Neuronal stem cell (in vitro differentiated cells): ENCODE data around the gene STRA8.

ENCODE experiments used
- DNase-seq: peaks from one replicate; pipeline ENCODE4 v3.0.0-alpha.2; 2013; ENCODE audit warnings: low spot score
- H2AFZ ChIP-seq: one replicate; pipeline ENCODE4 v1.6.1; 2013; ENCODE audit warnings: mild to moderate bottlenecking, low read length, inconsistent platforms
- H2AK5ac ChIP-seq: 2 replicates; pipeline ENCODE4 v1.6.1; 2013; ENCODE audit warnings: low read depth, mild to moderate bottlenecking, inconsistent platforms, low read length, moderate library complexity, mixed read lengths
- H2BK120ac ChIP-seq: 2 replicates; pipeline ENCODE4 v1.6.1; 2013; ENCODE audit warnings: low read depth, mild to moderate bottlenecking, inconsistent platforms, low read length, moderate library complexity, mixed read lengths
- H2BK12ac ChIP-seq: one replicate; pipeline ENCODE4 v1.6.1; 2013; ENCODE audit warnings: low read length, inconsistent platforms
- H2BK15ac ChIP-seq: 2 replicates; pipeline ENCODE4 v1.6.1; 2013; ENCODE audit warnings: mild to moderate bottlenecking, low read length, inconsistent platforms, mixed read lengths
- H2BK5ac ChIP-seq: one replicate; pipeline ENCODE4 v1.6.1; 2013; ENCODE audit warnings: inconsistent platforms, mild to moderate bottlenecking, low read length, moderate library complexity
- H3K14ac ChIP-seq: one replicate; pipeline ENCODE4 v1.6.1; 2013; ENCODE audit warnings: low read length, inconsistent platforms
- H3K18ac ChIP-seq: 2 replicates; pipeline ENCODE4 v1.6.1; 2013; ENCODE audit warnings: low read length, inconsistent platforms
- H3K23ac ChIP-seq: 2 replicates; pipeline ENCODE4 v1.6.1; 2013; ENCODE audit warnings: low read depth, mild to moderate bottlenecking, mixed read lengths, low read length, inconsistent platforms; ENCODE audit not compliant: poor library complexity
- H3K27ac ChIP-seq: replicated peaks from 3 replicates; pipeline ENCODE4 v1.5.1; 2013; ENCODE audit warnings: low read length, inconsistent platforms
- H3K27me3 ChIP-seq, 3 experiments: 2 replicates each; pipeline ENCODE4 v1.6.1; 2013; ENCODE audit warnings: low read length in 3 of 3, mild to moderate bottlenecking in 2 of 3, inconsistent platforms in 1 of 3, low read depth in 1 of 3, mixed read lengths in 1 of 3, moderate library complexity in 1 of 3; ENCODE audit not compliant: control insufficient read depth in 3 of 3, insufficient read depth in 3 of 3
- H3K36me3 ChIP-seq, 2 donors: replicated peaks in 1 of 2; 2 replicates each; pipeline ENCODE4 v1.6.1; 2013; ENCODE audit warnings: low read length in 2 of 2; ENCODE audit not compliant: control insufficient read depth in 2 of 2, insufficient read depth in 2 of 2
- H3K4ac ChIP-seq: 2 replicates; pipeline ENCODE4 v1.6.1; 2013; ENCODE audit warnings: inconsistent platforms, mild to moderate bottlenecking, low read length, moderate library complexity
- H3K4me1 ChIP-seq, 2 donors: 1 replicate in 1 of 2; 2 replicates in 1 of 2; pipeline ENCODE4 v1.6.1; 2013; ENCODE audit warnings: low read length in 2 of 2, low read depth in 1 of 2; ENCODE audit not compliant: control insufficient read depth in 2 of 2, insufficient read depth in 1 of 2
- H3K4me2 ChIP-seq: one replicate; pipeline ENCODE4 v1.6.1; 2013; ENCODE audit warnings: mild to moderate bottlenecking, low read length, inconsistent platforms; ENCODE audit not compliant: insufficient read depth, poor library complexity, severe bottlenecking
- H3K4me3 ChIP-seq, 2 donors: 2 replicates each; pipeline ENCODE4 v1.5.1; 2013; ENCODE audit warnings: low read length in 2 of 2, mild to moderate bottlenecking in 2 of 2, inconsistent platforms in 1 of 2, moderate library complexity in 1 of 2
- H3K79me1 ChIP-seq: one replicate; pipeline ENCODE4 v1.6.1; 2013; ENCODE audit warnings: low read depth, mild to moderate bottlenecking, inconsistent platforms, low read length, moderate library complexity
- H3K9ac ChIP-seq: one replicate; pipeline ENCODE4 v1.6.1; 2013; ENCODE audit warnings: mild to moderate bottlenecking, low read depth, low read length, inconsistent platforms; ENCODE audit not compliant: poor library complexity
- H3K9me3 ChIP-seq, 2 donors: replicated peaks in 1 of 2; 2 replicates each; pipeline versions ENCODE3 to v1.6.1; 2013; ENCODE audit warnings: low read length in 2 of 2, mild to moderate bottlenecking in 2 of 2, inconsistent platforms in 1 of 2, low read depth in 1 of 2, mixed read lengths in 1 of 2, moderate library complexity in 1 of 2; ENCODE audit not compliant: control insufficient read depth in 2 of 2, insufficient read depth in 1 of 2
- H4K8ac ChIP-seq: one replicate; pipeline ENCODE4 v1.6.1; 2013; ENCODE audit warnings: low read depth, mild to moderate bottlenecking, inconsistent platforms, low read length, moderate library complexity
- H4K91ac ChIP-seq: one replicate; pipeline ENCODE4 v1.6.1; 2013; ENCODE audit warnings: low read length, low read depth, mild to moderate bottlenecking, inconsistent platforms; ENCODE audit not compliant: poor library complexity
- WGBS, 2 donors: extraction: QIAGEN DNeasy Blood & Tissue Kit; methylation state at CpG; one replicate each; pipeline ENCODE4 v1.1.7; 2013; ENCODE audit warnings: missing lambda C conversion rate in 2 of 2, mixed read lengths in 1 of 2; ENCODE audit not compliant: insufficient read length in 2 of 2, insufficient replicate concordance in 1 of 2; ENCODE audit errors: extremely low coverage in 2 of 2; 5-methylcytosine and 5-hydroxymethylcytosine counted together

STRA8 gene

DNA sequence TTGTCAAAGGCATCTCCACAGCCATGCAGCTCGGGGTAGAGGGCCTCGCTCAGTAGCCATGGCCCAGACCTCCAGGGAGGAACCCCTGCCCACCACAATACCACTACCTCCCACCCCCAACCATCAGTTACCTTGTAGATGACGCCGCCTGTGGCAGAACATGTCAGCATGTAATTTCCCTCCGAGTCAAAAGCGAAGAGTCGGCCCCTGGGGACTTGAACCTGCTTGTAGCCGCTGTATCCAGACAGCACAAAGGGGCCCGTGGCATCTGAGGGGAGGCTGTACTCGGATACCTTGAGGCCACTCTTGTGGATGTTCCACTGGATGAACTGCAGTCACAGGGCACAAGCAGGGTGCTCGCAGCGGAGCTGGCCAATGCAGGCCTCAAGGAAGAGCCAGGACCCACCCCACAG lies 46.8 kb upstream of the STRA8 start:
- no peak for DNase-seq
- Histone ChIP-seq H3K4ac (no peak overlapping the region), H3K14ac (no peak overlapping the region), H3K27me3 (no peaks in the 10 kb centered on the region), H3K4me2 (no peak overlapping the region), H3K9me3 (peaks cover 5 to 8% of the 10 kb centered on the region in 2 donors), H2BK120ac (no peak overlapping the region), H3K4me1 (no peaks in the 10 kb centered on the region), H2BK15ac (no peak overlapping the region), H4K91ac (no peak overlapping the region), H2BK12ac (no peak overlapping the region), H3K23ac (no peak overlapping the region), H3K79me1 (no peaks in the 10 kb centered on the region), H3K27ac (no peak overlapping the region), H2AFZ (no peak overlapping the region), H2BK5ac (no peak overlapping the region), H3K36me3 (peaks cover 4 to 62% of the 10 kb centered on the region in 2 donors), H4K8ac (no peak overlapping the region), H3K9ac (no peak overlapping the region), H2AK5ac (no peak overlapping the region), H3K4me3 (no peak overlapping the region), H3K18ac (no peak overlapping the region)
- WGBS, 2 donors = no CpG with 5 or more reads among the region's 12 CpGs

DNA sequence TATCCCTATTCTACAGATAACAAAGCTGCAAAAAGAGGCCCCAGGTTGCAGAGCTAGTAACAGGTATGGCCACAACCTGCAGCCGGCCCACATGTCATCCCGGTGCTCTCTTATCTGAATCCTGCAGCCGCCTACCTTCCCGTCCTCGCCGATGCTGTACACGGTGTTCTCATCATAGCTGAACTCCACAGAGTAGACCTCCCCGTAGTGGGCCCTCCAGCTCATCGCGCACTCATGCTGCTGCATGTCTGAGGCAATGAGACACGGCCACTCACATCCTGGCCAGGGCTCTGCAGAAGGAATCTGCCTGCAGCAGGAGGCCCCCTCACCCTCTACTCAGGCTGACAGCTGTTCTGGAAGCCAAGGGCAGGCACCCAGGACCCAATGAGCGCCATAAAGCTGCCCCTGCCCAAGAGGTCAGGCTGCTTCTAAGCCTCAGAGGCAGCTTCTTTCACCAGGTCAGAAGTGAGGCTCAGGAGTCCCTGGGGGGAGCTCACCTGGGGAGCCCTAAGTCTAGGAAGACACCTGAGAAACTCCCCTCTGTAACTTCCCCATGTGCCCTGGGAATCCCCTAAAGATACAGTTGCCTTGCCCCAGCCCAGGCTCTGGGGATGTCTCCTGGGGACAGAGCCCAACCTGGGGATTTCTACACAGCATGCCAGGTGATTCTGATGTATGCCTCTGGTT lies 45.2 kb upstream of the STRA8 start:
- no peak overlapping the region for H3K14ac ChIP-seq
- H3K4ac ChIP-seq = no peak overlapping the region
- no peak overlapping the region for H3K4me3 ChIP-seq
- no peak overlapping the region for H3K27ac ChIP-seq
- no peak overlapping the region for H2BK5ac ChIP-seq
- peaks cover 0 to 2% of the 10 kb centered on the region in 2 donors for H3K9me3 ChIP-seq
- no peaks in the 10 kb centered on the region for H3K79me1 ChIP-seq
- peaks cover 4 to 73% of the 10 kb centered on the region in 2 donors for H3K36me3 ChIP-seq
- H3K18ac ChIP-seq = no peak overlapping the region
- no peak overlapping the region for H2BK120ac ChIP-seq
- no peak overlapping the region for H4K91ac ChIP-seq
- no peaks in the 10 kb centered on the region for H3K27me3 ChIP-seq
- H3K23ac ChIP-seq = no peak overlapping the region
- no CpG with 5 or more reads among the region's 12 CpGs for WGBS, 2 donors
- no peak overlapping the region for H2AK5ac ChIP-seq
- no peak overlapping the region for H3K4me2 ChIP-seq
- H2BK12ac ChIP-seq = no peak overlapping the region
- H2BK15ac ChIP-seq = no peak overlapping the region
- no peak overlapping the region for H3K9ac ChIP-seq
- DNase-seq = no peak
- H3K4me1 ChIP-seq = peaks cover 0 to 1% of the 10 kb centered on the region in 2 donors
- no peak overlapping the region for H2AFZ ChIP-seq
- no peak overlapping the region for H4K8ac ChIP-seq

DNA sequence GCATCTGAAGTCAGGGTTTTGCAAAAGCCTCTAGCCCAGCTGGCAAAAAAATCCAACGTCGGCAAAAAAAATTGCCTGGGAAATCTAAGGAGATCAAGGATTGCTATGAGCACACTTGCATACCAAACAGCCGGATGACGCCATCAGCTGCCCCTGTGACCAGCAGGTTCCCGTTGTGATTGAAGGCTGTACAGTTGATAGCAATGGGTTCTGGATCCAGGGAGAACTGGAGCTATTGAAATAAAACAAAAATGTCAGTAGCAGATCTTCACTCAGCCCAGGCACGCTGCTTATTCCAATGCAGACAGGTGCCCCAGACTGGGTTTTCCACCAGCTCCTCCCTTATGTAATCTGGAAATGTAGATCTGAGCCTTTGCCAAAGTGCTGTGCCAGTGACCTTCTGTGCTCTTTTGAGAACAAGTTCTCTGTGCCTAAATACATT lies 44.4 kb upstream of the STRA8 start:
- Histone ChIP-seq H2BK15ac (no peak overlapping the region), H2BK12ac (no peak overlapping the region), H3K9me3 (peaks cover 0 to 2% of the 10 kb centered on the region in 2 donors), H3K79me1 (no peaks in the 10 kb centered on the region), H2AFZ (no peak overlapping the region), H3K23ac (no peak overlapping the region), H3K4me2 (no peak overlapping the region), H2AK5ac (no peak overlapping the region), H3K4me3 (no peak overlapping the region), H3K18ac (no peak overlapping the region), H2BK120ac (no peak overlapping the region), H3K14ac (no peak overlapping the region), H3K27ac (no peak overlapping the region), H2BK5ac (no peak overlapping the region), H4K8ac (no peak overlapping the region), H3K4ac (no peak overlapping the region), H4K91ac (no peak overlapping the region), H3K27me3 (no peaks in the 10 kb centered on the region), H3K4me1 (peaks cover 0 to 2% of the 10 kb centered on the region in 2 donors), H3K9ac (no peak overlapping the region), H3K36me3 (peaks cover 4 to 73% of the 10 kb centered on the region in 2 donors)
- DNase-seq = no peak
- WGBS, 2 donors = no CpG with 5 or more reads among the region's 6 CpGs

DNA sequence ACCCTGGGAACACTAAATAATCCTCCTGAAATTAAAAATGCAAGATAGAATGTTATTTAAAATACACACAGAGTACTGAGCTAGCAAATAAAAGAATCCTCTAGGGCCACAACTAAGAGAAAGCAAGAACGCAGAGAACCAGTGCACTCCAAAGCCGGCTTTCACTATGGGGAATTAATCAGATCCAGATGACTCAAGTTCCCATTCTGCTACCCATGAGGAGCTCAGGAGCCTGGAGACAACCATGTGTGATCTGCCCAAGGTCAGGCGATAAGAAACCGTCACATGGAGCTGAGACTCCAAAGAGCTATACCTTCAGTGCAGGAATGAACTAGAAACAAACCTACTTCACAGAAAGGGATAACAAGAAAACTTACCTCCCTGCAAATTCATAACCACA lies 43.7 kb upstream of the STRA8 start:
- H3K79me1 ChIP-seq = no peaks in the 10 kb centered on the region
- H2BK120ac ChIP-seq = no peak overlapping the region
- H3K27ac ChIP-seq = no peak overlapping the region
- no peak overlapping the region for H3K9ac ChIP-seq
- no peak overlapping the region for H3K14ac ChIP-seq
- no peak overlapping the region for H3K18ac ChIP-seq
- no peak overlapping the region for H2AK5ac ChIP-seq
- no peak overlapping the region for H3K23ac ChIP-seq
- no peak overlapping the region for H3K4me3 ChIP-seq
- H2BK5ac ChIP-seq = no peak overlapping the region
- no peaks in the 10 kb centered on the region for H3K9me3 ChIP-seq
- whole genome bisulfite sequencing, 2 donors = no CpG with 5 or more reads among the region's 4 CpGs
- H3K27me3 ChIP-seq = no peaks in the 10 kb centered on the region
- H3K4ac ChIP-seq = no peak overlapping the region
- peaks cover 0 to 2% of the 10 kb centered on the region in 2 donors for H3K4me1 ChIP-seq
- no peak overlapping the region for H4K91ac ChIP-seq
- H2BK12ac ChIP-seq = no peak overlapping the region
- no peak overlapping the region for H3K4me2 ChIP-seq
- H2AFZ ChIP-seq = no peak overlapping the region
- DNase-seq = no peak
- peaks cover 4 to 75% of the 10 kb centered on the region in 2 donors for H3K36me3 ChIP-seq
- H2BK15ac ChIP-seq = no peak overlapping the region
- no peak overlapping the region for H4K8ac ChIP-seq
